Fibroblast of lung (primary cell): Measurements from ENCODE around the gene CPEB4.

Experiments
- EZH2 ChIP-seq: IDR thresholded peaks from 2 replicates; pipeline ENCODE4 v1.5.1; 2012; ENCODE audit warnings: low read length, control low read depth, mild to moderate bottlenecking; ENCODE audit errors: missing control alignments
- TF ChIP-seq, protein P1 (sequence below), 2 donors: IDR thresholded peaks in 1 of 2; conservative IDR thresholded peaks in 1 of 2; 1 replicate in 1 of 2; 2 replicates in 1 of 2; pipeline ENCODE4 v1.5.1; 2011 to 2012; ENCODE audit warnings: low read length in 2 of 2, control low read depth in 1 of 2, inconsistent platforms in 1 of 2, low read depth in 1 of 2, mild to moderate bottlenecking in 1 of 2

DNA sequence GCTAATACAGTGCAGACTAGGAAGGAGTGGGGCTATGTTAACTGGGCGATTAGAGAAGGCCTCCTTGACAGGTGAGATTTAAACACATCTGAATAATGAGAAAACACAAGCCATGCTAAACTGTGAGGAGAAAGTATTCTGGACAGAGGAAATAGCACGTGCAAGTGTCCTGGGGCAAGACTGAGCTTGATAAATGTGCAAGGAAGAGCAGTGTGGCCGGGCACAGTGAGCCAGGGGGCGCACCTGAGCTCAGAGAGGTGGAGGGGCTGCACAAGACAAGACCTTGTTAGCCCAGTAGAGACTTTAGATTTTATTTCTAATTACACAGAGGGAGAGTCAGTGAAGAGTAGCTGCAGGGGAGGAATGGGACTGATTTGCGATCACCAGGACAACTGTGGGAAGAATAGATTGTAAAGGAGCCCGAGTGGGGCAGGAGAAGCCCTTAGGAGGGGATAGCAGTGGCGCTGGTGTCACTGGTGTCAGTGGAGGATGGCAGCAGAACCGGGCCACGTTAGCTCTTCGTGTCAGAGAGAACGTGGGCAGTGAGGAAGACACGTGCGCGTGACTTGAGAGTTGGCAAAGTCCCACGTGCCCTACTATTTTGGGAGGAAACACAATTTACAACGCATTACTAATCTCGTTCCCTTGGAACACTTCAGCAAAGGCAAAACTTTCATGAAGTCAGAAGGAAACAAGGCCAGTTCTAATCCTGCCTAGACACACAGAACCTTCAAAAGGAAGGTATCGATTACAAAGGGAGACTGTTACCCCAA is 82.9 kb downstream of the CPEB4 start:
- TF ChIP-seq, protein P1, sequence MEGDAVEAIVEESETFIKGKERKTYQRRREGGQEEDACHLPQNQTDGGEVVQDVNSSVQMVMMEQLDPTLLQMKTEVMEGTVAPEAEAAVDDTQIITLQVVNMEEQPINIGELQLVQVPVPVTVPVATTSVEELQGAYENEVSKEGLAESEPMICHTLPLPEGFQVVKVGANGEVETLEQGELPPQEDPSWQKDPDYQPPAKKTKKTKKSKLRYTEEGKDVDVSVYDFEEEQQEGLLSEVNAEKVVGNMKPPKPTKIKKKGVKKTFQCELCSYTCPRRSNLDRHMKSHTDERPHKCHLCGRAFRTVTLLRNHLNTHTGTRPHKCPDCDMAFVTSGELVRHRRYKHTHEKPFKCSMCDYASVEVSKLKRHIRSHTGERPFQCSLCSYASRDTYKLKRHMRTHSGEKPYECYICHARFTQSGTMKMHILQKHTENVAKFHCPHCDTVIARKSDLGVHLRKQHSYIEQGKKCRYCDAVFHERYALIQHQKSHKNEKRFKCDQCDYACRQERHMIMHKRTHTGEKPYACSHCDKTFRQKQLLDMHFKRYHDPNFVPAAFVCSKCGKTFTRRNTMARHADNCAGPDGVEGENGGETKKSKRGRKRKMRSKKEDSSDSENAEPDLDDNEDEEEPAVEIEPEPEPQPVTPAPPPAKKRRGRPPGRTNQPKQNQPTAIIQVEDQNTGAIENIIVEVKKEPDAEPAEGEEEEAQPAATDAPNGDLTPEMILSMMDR (conservative IDR thresholded peaks at IDR 0.05 in 1 of 2, IDR thresholded peaks at IDR 0.05 in 1 of 2; ENCODE audit: low read depth in 1 of 2, low read length in 2 of 2): no peak
- TF ChIP-seq EZH2: no peak
